ENCODE results near the gene ARMC2. TPM values are rescaled to one million over a fixed set of nuclear protein-coding genes. Genes with fewer than 3 reads are reported as not detected.

Gene ARMC2
- total RNA-seq, 1 experiment from 2014 or later = 12.6 TPM

DNA sequence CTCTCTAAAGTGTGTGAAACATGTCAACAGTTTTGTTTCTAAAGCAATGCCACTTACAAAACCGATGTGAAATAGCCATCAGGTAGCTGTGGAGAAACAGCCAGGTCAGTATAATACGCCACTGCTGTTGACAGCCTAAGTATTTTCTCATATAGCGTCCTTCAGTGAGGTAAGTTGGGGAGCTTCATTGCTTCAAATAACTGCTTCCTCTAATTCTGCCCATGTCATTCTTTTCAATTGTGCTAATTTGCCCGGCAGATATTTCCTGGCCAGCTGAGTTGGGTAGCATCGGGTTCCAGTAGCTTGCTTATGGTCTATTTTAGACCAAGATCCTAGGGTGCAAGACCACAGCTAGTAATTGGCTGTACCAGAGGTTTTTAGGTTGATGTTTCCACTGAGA is 2.1 kb upstream of the ARMC2 start:
- ChIA-PET POLR2A (ENCODE audit: low non-redundant PET) (no interaction called here), CTCF (no interaction called here)
- TF ChIP-seq CTCF (conservative IDR thresholded peaks at IDR 0.05; ENCODE audit: low read depth, low read length) = no peak
- Histone ChIP-seq H3K27me3 (replicated peaks; ENCODE audit: insufficient read depth, low read depth, low read length, poor library complexity) (no peaks in the 10 kb centered on the region), H3K4me3 (ENCODE audit: low read depth, low read length, poor library complexity, severe bottlenecking) (no peak overlapping the region), H3K4me1 (ENCODE audit: insufficient read depth, low read length, poor library complexity, severe bottlenecking) (peaks cover 12% of the 10 kb centered on the region), H3K36me3 (ENCODE audit: insufficient read depth, low read length, poor library complexity, severe bottlenecking) (no peaks in the 10 kb centered on the region), H3K9me3 (ENCODE audit: low read depth, low read length, poor library complexity, severe bottlenecking) (no peaks in the 10 kb centered on the region), H3K27ac (ENCODE audit: low read depth, low read length, poor library complexity, severe bottlenecking) (no peak overlapping the region)
- no peak for DNase-seq (ENCODE audit: low spot score)
- intact Hi-C loops (cut with micrococcal nuclease; ENCODE audit: unreplicated experiment) = no loop called here
- no TSS peak for BruUV-seq (replicated peaks)

DNA sequence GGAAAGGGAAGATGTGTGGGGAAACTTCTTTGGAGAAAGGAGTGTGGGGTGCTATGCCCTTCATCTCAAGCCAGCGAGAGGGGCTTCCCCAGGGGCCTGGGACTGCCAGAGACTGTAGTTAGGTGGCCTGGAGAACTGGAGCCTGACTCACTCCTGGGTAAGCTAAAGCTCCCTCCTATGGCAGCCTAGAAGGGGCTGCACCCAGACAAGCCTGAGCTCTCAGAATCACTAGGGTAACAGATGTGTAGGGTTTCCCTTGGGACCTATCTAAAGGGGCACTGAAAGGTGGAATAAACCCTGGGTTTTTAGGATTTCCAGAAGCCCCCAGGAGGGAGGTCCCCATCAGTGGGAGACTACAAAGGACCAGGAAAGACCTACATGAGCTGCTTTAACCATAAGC is 1.6 kb upstream of the ARMC2 start:
- ChIA-PET CTCF (no interaction called here), POLR2A (ENCODE audit: low non-redundant PET) (no interaction called here)
- DNase-seq (ENCODE audit: low spot score) = peak; percentile 9
- Histone ChIP-seq H3K27me3 (replicated peaks; ENCODE audit: insufficient read depth, low read depth, low read length, poor library complexity) (no peaks in the 10 kb centered on the region), H3K27ac (ENCODE audit: low read depth, low read length, poor library complexity, severe bottlenecking) (no peak overlapping the region), H3K9me3 (ENCODE audit: low read depth, low read length, poor library complexity, severe bottlenecking) (no peaks in the 10 kb centered on the region), H3K36me3 (ENCODE audit: insufficient read depth, low read length, poor library complexity, severe bottlenecking) (no peaks in the 10 kb centered on the region), H3K4me1 (ENCODE audit: insufficient read depth, low read length, poor library complexity, severe bottlenecking) (peaks cover 12% of the 10 kb centered on the region), H3K4me3 (ENCODE audit: low read depth, low read length, poor library complexity, severe bottlenecking) (no peak overlapping the region)
- TF ChIP-seq CTCF (conservative IDR thresholded peaks at IDR 0.05; ENCODE audit: low read depth, low read length) = no peak
- no peak for TF ChIP-seq EZH2 (IDR thresholded peaks at IDR 0.05; ENCODE audit: borderline replicate concordance, low read depth, low read length, poor library complexity, severe bottlenecking)
- intact Hi-C loops (cut with micrococcal nuclease; ENCODE audit: unreplicated experiment) = no loop called here
- no TSS peak for BruUV-seq (replicated peaks)

GRCh38 chr6:108847738-108848115 is 495 bp upstream of the ARMC2 start:
- peak overlapping the region; percentile 52 for H3K27ac ChIP-seq (ENCODE audit: low read depth, low read length, poor library complexity, severe bottlenecking)
- H3K36me3 ChIP-seq (ENCODE audit: insufficient read depth, low read length, poor library complexity, severe bottlenecking) = no peaks in the 10 kb centered on the region
- H3K27me3 ChIP-seq (replicated peaks; ENCODE audit: insufficient read depth, low read depth, low read length, poor library complexity) = no peaks in the 10 kb centered on the region
- POLR2A ChIA-PET (ENCODE audit: low non-redundant PET) = no interaction called here
- BruUV-seq (replicated peaks) = no TSS peak
- intact Hi-C loops (cut with micrococcal nuclease; ENCODE audit: unreplicated experiment) = no loop called here
- peaks cover 12% of the 10 kb centered on the region for H3K4me1 ChIP-seq (ENCODE audit: insufficient read depth, low read length, poor library complexity, severe bottlenecking)
- H3K4me3 ChIP-seq (ENCODE audit: low read depth, low read length, poor library complexity, severe bottlenecking) = peak overlapping the region; percentile 97
- no peak for TF ChIP-seq EZH2 (IDR thresholded peaks at IDR 0.05; ENCODE audit: borderline replicate concordance, low read depth, low read length, poor library complexity, severe bottlenecking)
- TF ChIP-seq CTCF (conservative IDR thresholded peaks at IDR 0.05; ENCODE audit: low read depth, low read length) = no peak
- CTCF ChIA-PET = interaction anchor here (0.9 kb wide), 1 partner anchor 10 kb away, joined by 3 read pairs; no protein-coding TSS in a partner anchor
- no peaks in the 10 kb centered on the region for H3K9me3 ChIP-seq (ENCODE audit: low read depth, low read length, poor library complexity, severe bottlenecking)
- no peak for DNase-seq (ENCODE audit: low spot score)
